Natural killer cell (primary cell): ENCODE measurements around the gene PAK6. TPM values are rescaled to one million over a fixed set of nuclear protein-coding genes. Genes with fewer than 3 reads are reported as not detected.

ENCODE experiments used
- ATAC-seq, 3 donors: fragments of 150-1000 bp in 2 of 3; fragments of 200-7000 bp in 1 of 3; cut with Tn5 transposase; 1 replicate in 1 of 3; 2 replicates in 2 of 3; pipeline ENCODE4 v1.10.0; 2021; ENCODE audit warnings: mild to moderate bottlenecking in 2 of 3, moderate library complexity in 2 of 3
- DNase-seq, 2 donors: peaks; one replicate each; pipeline versions ENCODE4 v3.0.0 to v3.0.0-alpha.2; 2013 to 2021; ENCODE audit warnings: mixed read lengths in 1 of 2
- H3K27ac ChIP-seq: one replicate; pipeline ENCODE4 v1.5.1; 2013; ENCODE audit warnings: mild to moderate bottlenecking, low read length
- H3K27me3 ChIP-seq: one replicate; pipeline ENCODE4 v1.6.1; 2013; ENCODE audit warnings: low read length; ENCODE audit not compliant: control insufficient read depth, insufficient read depth
- H3K36me3 ChIP-seq: one replicate; pipeline ENCODE4 v1.6.1; 2013; ENCODE audit warnings: low read length; ENCODE audit not compliant: control insufficient read depth, insufficient read depth
- H3K4me1 ChIP-seq: one replicate; pipeline ENCODE4 v1.6.1; 2013; ENCODE audit warnings: low read length; ENCODE audit not compliant: control insufficient read depth, insufficient read depth
- H3K4me3 ChIP-seq: one replicate; pipeline ENCODE4 v1.5.1; 2013; ENCODE audit warnings: low read length
- H3K9me3 ChIP-seq: one replicate; pipeline ENCODE4 v1.6.1; 2013; ENCODE audit warnings: low read length; ENCODE audit not compliant: control insufficient read depth, insufficient read depth
- H3K27ac Mint-ChIP-seq, 2 donors: one replicate each; pipeline ENCODE4 v1.8.0; 2022; ENCODE audit warnings: mild to moderate bottlenecking in 2 of 2, mixed read lengths in 2 of 2, moderate library complexity in 1 of 2
- H3K27me3 Mint-ChIP-seq, 2 donors: one replicate each; pipeline ENCODE4 v1.8.0; 2022; ENCODE audit warnings: low read depth in 2 of 2, mixed read lengths in 2 of 2
- H3K36me3 Mint-ChIP-seq: one replicate; pipeline ENCODE4 v1.8.0; 2022; ENCODE audit warnings: mixed read lengths
- H3K4me1 Mint-ChIP-seq, 2 donors: one replicate each; pipeline ENCODE4 v1.8.0; 2022; ENCODE audit warnings: mixed read lengths in 2 of 2
- H3K4me3 Mint-ChIP-seq: one replicate; pipeline ENCODE4 v1.8.0; 2022; ENCODE audit warnings: mild to moderate bottlenecking, moderate library complexity, mixed read lengths
- H3K9me3 Mint-ChIP-seq, 2 donors: one replicate each; pipeline ENCODE4 v1.8.0; 2022; ENCODE audit warnings: mixed read lengths in 2 of 2
- CTCF ChIP-seq: fragments of 200-600 bp; IDR thresholded peaks from one replicate; pipeline ENCODE4 v1.8.0; 2022; ENCODE audit warnings: antibody characterized with exemption
- WGBS: methylation state at CpG from one replicate; pipeline ENCODE4 v1.1.7; 2013; ENCODE audit warnings: missing lambda C conversion rate; ENCODE audit not compliant: insufficient coverage; 5-methylcytosine and 5-hydroxymethylcytosine counted together
- intact Hi-C: fragments of 100-400 bp; cut with micrococcal nuclease; formaldehyde crosslinking; loops from one replicate; pipeline ENCODE4 v1.14.2; 2022
- total RNA-seq, 4 donors: library from RNA; stranded (reverse); fragments of 120-200 nt in 1 of 4; gene quantifications; one replicate each; pipeline versions ENCODE4 v1.2.3 to v1.2.4, GENCODE V29; 2013 to 2022

The PAK6 gene
- total RNA-seq, 3 donors from 2014 or later (not counting 1 experiment from before 2014, with no cell fraction given) = 7.6 to 10.9 (median 7.9) TPM

- WGBS = 95% methylated on average over 19 of the region's 19 CpGs
- intact Hi-C loops = no loop called here
- H3K4me1 ChIP-seq = peaks cover 33% of the 10 kb centered on the region
- ATAC-seq (no peak), DNase-seq (no peak)
- Mint-ChIP-seq H3K4me1 (peaks cover 44 to 46% of the 10 kb centered on the region in 2 donors), H3K27me3 (no peaks in the 10 kb centered on the region), H3K4me3 (no peak overlapping the region), H3K36me3 (peaks cover 8% of the 10 kb centered on the region), H3K9me3 (no peaks in the 10 kb centered on the region), H3K27ac (no peak overlapping the region)
- no peak for TF ChIP-seq CTCF
- H3K36me3 ChIP-seq = peaks cover 69% of the 10 kb centered on the region
- no peaks in the 10 kb centered on the region for H3K9me3 ChIP-seq
- no peaks in the 10 kb centered on the region for H3K27me3 ChIP-seq
- no peak overlapping the region for H3K4me3 ChIP-seq
- H3K27ac ChIP-seq = no peak overlapping the region
Observed at GRCh38 chr15:40302288-40302886, 63.5 kb downstream of the PAK6 start.

- no peak for DNase-seq
- no peaks in the 10 kb centered on the region for H3K27me3 ChIP-seq
- 97% methylated on average over 10 of the region's 11 CpGs for WGBS
Observed at GRCh38 chr15:40302981-40303380, 64.1 kb downstream of the PAK6 start.

DNA sequence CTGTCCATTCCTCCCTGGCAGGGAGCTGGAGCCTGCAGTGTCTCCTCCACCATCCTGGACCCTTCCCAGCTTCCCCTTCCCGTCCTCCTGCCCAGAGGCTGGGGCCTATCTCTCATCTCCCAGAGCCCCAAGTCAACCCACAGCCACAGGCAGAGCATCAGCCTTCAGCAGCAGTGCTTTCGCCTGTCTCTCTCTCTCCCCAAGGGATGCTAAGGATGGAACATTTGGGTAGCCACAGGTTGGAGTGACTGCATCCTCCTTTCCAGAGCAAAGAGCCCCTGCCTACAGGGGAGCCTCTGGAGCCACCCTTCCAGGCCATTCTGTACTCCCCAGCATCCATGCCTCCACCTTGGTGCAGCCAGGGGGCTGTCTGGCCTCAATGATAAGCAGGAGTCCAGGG lies 64.7 kb downstream of the PAK6 start:
- no peaks in the 10 kb centered on the region for H3K9me3 Mint-ChIP-seq
- no peaks in the 10 kb centered on the region for H3K9me3 ChIP-seq
- H3K4me3 ChIP-seq = no peak overlapping the region
- H3K4me3 Mint-ChIP-seq = no peak overlapping the region
- H3K27me3 Mint-ChIP-seq = no peaks in the 10 kb centered on the region
- no peak overlapping the region for H3K27ac ChIP-seq
- no peaks in the 10 kb centered on the region for H3K27me3 ChIP-seq
- peaks cover 37% of the 10 kb centered on the region for H3K4me1 ChIP-seq
- peaks cover 45 to 50% of the 10 kb centered on the region in 2 donors for H3K4me1 Mint-ChIP-seq
- no peak for TF ChIP-seq CTCF
- H3K36me3 ChIP-seq = peaks cover 57% of the 10 kb centered on the region
- no peak for ATAC-seq
- H3K36me3 Mint-ChIP-seq = peaks cover 8% of the 10 kb centered on the region
- no peak for DNase-seq
- WGBS = 97% methylated on average over 2 of the region's 2 CpGs
- H3K27ac Mint-ChIP-seq = peak overlapping the region in 1 of 2 donors; percentile 63
- intact Hi-C loops = no loop called here

More at GRCh38 chr15:40302981-40303380, 64.1 kb downstream of the PAK6 start:
- H3K36me3 ChIP-seq = peaks cover 63% of the 10 kb centered on the region
- Mint-ChIP-seq H3K36me3 (peaks cover 8% of the 10 kb centered on the region), H3K4me1 (peaks cover 44 to 47% of the 10 kb centered on the region in 2 donors), H3K27me3 (no peaks in the 10 kb centered on the region), H3K9me3 (no peaks in the 10 kb centered on the region), H3K4me3 (no peak overlapping the region), H3K27ac (peak overlapping the region in 1 of 2 donors; percentile 63)
- TF ChIP-seq CTCF = no peak
- H3K4me3 ChIP-seq = no peak overlapping the region
- peaks cover 35% of the 10 kb centered on the region for H3K4me1 ChIP-seq
- intact Hi-C loops = no loop called here
- H3K27ac ChIP-seq = no peak overlapping the region
- H3K9me3 ChIP-seq = no peaks in the 10 kb centered on the region
- ATAC-seq = no peak

DNA sequence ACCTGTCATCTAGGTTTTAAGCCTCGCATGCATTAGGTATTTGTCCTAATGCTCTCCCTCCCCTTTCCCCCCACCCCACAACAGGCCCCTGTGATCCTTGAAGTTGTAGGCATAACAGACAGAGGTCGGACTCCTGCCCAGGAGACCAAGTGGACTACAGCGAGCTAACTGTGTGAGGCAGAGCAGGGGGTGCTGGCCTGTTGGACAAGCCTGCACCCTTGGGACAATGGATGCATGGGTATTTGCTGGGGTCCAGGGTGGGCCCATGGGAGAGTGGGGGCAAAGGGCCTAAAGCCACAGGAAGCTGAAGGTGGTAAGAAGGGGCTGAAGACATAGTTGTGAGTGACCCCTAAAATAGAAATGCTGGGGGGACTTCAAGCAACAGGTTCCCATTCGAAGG lies 66.4 kb downstream of the PAK6 start:
- intact Hi-C loops = no loop called here
- H3K27ac Mint-ChIP-seq = no peak overlapping the region
- no peak for DNase-seq
- no peaks in the 10 kb centered on the region for H3K9me3 Mint-ChIP-seq
- no peak overlapping the region for H3K4me3 ChIP-seq
- WGBS = 94% methylated on average over 4 of the region's 4 CpGs
- no peaks in the 10 kb centered on the region for H3K9me3 ChIP-seq
- peak overlapping the region; percentile 21 for H3K4me3 Mint-ChIP-seq
- H3K36me3 ChIP-seq = peaks cover 43% of the 10 kb centered on the region
- no peaks in the 10 kb centered on the region for H3K36me3 Mint-ChIP-seq
- peaks cover 52% of the 10 kb centered on the region for H3K4me1 ChIP-seq
- no peaks in the 10 kb centered on the region for H3K27me3 Mint-ChIP-seq
- H3K4me1 Mint-ChIP-seq = peaks cover 51 to 66% of the 10 kb centered on the region in 2 donors
- TF ChIP-seq CTCF = no peak
- ATAC-seq = no peak
- H3K27me3 ChIP-seq = no peaks in the 10 kb centered on the region
- no peak overlapping the region for H3K27ac ChIP-seq
